GM19468 (cell line): Measurements from ENCODE around the gene ETFDH.
A peak's percentile ranks its signal among the peaks of the same experiment; 100 is the strongest.
"Not testable (repeated sequence)": the region's sequence is repeated elsewhere in the genome, so short reads cannot be mapped to it uniquely, and the experiment has no call there.

Experiments used
- ATAC-seq: cut with Tn5 transposase; IDR thresholded peaks from one replicate; pipeline ENCODE4 v1.9.1; 2021; ENCODE audit warnings: mild to moderate bottlenecking, moderate library complexity, moderate number of reproducible peaks; ENCODE audit not compliant: unreplicated experiment; ENCODE audit errors: extremely low read depth

Gene ETFDH

GRCh38 chr4:158671915-158672806 lies at the start of gene ETFDH:
TSS of gene ETFDH (plus strand) at chr4:158672296. CDS start at chr4:158672457, 161 bp downstream.
- peak; percentile 87 for ATAC-seq

- ATAC-seq: peak; percentile 73
These were observed 47.1 kb upstream of the ETFDH start for GRCh38 chr4:158624889-158625478.

GRCh38 chr4:158625544-158625943 lies 46.6 kb upstream of the ETFDH start:
- no peak for ATAC-seq

- ATAC-seq: no peak
These were observed 41.2 kb upstream of the ETFDH start for GRCh38 chr4:158630893-158631292.

GRCh38 chr4:158636619-158637018 lies 35.5 kb upstream of the ETFDH start:
- ATAC-seq: no peak

- no peak for ATAC-seq
These were observed 27.7 kb upstream of the ETFDH start for GRCh38 chr4:158644356-158644755.

DNA sequence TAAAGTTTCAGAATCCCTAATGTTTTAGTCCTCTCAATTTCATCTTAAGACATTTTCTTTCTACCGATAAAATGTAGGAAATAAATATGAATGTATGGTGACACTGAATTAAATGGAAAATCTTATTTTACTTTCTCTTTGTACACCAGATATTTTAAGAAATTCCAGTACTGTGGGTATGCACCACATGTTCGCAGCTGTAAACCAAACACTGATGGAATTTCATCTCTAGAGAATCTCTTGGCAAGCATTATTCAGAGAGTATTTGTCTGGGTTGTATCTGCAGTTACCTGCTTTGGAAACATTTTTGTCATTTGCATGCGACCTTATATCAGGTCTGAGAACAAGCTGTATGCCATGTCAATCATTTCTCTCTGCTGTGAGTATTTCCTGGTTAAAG lies 27.3 kb upstream of the ETFDH start:
- no peak for ATAC-seq

DNA sequence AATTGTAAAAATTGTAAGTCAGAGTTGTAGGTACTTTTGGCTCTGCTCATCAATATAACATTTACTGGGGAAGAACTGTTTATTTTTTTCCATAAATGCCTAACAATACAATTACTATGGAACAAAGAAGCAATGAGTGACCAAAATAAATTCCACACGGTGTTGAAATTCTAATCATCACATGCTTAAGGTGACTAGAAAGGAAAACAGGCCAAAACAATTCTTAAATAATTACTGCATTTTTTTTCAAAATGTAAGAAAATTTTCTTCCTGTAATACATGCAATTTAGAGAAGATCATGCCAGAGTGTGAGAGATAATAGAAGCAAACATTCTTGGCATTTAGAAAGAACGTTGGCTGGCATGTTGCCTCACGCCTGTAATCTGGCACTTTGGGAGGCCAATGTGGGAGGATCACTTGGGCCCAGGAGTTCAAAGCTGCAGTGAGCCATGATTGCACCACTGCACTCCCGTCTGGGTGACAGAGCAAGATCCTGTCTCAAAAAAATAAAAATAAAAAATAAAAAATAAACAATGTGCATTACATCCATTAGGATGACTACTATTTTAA lies 22.9 kb upstream of the ETFDH start:
- no peak for ATAC-seq

GRCh38 chr4:158652920-158653319 lies 19.2 kb upstream of the ETFDH start:
- no peak for ATAC-seq

DNA sequence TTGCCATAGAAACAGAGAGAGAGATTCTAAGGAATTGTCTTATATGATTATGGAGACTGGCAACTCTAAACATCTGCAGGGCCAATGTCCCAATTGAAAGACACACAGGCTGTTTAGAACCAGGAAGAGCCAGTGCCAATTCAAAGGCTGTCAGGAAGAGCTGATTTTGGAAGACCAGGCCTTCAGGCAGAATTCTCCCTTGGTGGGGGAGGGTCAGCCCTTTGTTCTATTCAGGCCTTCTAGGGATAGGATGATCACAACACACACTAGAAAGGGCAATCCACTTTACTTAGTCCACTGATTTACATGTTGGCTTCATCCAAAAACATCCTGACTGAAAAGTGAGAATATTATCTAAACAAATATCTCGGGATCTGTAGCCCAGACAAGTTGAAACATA lies 15.7 kb upstream of the ETFDH start:
- ATAC-seq: no peak

- ATAC-seq: no peak
These were observed 14.8 kb upstream of the ETFDH start for GRCh38 chr4:158657291-158657690.

GRCh38 chr4:158663255-158663654 lies 8.8 kb upstream of the ETFDH start:
- not testable (repeated sequence) for ATAC-seq

DNA sequence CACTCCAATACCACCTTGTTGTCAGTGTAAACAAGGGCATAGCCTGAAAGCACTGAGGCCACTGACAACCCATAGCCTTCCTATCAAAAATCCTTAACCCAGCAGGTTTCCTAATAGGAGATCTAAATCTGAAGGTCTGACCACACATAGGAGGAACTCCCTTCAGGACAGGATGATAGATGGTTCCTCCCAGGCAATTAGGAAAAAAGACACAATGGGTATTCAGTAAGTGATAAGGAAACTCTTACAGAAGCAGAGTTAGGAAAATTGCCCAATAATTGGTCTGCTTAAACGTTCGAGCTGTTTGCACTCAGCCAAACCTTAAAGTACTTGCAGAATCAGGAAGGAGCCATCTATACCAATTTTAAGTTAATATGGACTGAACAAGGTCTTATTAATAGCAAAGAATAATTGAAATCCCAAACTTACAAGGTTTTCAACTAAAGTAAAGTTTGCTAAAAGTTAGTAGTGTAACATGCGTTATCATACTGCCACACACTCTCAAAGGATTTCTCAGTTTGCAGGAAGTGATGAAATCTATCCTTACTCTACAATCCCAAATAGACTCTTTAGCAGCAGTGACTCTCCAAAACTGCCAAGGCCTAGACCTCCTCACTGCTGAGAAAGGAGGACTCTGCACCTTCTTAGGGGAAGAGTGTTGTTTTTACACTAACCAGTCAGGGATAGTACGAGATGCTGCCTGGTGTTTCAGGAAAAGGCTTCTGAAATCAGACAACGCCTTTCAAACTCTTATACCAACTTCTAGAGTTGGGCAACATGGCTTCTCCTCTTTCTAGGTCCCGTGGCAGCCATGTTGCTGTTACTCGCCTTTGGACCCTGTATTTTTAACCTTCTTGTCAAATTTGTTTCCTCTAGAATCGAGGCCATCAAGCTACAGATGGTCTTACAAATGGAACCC lies 8.1 kb upstream of the ETFDH start:
- not testable (repeated sequence) for ATAC-seq

DNA sequence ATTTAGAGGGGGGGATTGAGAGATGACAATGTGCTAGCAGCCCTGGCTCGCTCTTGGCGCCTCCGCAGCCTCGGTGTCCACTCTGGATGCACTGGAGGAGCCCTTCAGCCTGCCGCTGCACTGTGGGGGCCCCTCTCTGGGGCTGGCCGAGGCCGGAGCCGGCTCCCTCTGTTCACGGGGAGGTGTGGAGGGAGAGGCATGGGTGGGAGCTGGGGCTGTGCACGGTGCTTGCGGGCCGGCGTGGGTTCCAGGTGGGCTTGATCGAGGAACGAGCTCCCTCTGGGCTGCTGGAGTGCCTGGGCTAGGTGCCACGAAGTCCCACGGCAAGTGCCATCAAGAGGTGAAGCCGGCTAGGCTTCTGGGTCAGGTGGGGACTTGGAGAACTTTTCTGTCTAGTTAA lies 7.3 kb upstream of the ETFDH start:
- ATAC-seq: no peak

- no peak for ATAC-seq
These were observed 5.2 kb upstream of the ETFDH start for GRCh38 chr4:158666892-158667291.

GRCh38 chr4:158667651-158668198 lies 4.4 kb upstream of the ETFDH start:
- no peak for ATAC-seq

DNA sequence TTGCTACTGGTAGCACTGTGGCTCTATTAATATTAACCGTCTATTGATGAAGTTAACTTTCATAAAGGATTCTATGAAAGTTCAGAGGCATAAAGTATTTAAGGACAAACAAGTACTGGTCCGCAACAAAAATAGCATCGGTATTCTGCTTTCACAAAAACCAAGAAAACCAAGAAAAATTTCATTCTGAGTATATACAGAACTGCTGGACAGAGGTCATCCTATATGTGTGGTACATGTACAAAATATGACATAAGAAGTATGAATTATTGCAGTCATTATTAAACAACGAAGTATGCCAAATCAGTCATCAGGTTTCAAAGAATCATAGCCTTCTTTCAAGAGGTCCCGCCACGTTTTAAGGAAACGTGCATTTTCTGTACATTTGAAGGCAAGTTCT lies 2.8 kb upstream of the ETFDH start:
- ATAC-seq: no peak

DNA sequence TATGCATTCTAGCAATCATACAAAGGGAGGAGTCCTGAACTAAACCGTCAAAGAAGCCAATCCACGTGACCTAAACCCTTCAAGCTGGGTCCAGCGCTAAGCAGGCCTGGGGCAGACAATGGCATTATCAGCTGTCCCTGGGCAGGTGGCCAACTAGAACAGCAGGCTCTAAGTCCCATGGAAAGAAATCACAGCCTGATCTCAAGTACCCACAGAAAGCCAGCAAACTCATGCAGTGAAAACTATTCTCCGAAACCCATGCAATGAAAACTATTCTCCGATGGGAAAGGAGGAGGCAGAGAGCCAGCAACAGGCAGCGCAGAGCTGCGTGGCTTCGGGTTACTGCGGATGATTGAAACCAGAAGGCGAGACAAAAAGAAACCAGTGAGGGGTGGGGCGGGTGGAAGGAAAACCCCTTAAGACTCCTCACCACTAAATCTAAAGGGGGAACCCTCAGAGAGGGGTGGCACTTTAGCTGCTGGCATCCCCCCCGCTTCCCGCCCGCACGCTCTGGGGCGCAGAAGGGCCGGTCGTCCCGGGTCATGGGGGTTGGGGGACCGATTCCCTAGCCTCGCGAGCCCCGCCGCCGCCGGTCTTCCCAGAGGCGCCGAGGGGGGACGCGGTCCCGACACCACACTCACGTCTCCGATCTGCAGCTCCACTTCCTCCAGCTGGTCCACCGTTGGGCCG lies 976 bp upstream of the ETFDH start:
- peak; percentile 7 for ATAC-seq

GRCh38 chr4:158671665-158671914 lies 506 bp upstream of the ETFDH start, which contains the start of gene C4orf46:
TSS of gene C4orf46 (minus strand) at chr4:158671887. CDS start at chr4:158671801, 86 bp downstream.
- ATAC-seq: no peak

GRCh38 chr4:158673633-158674032 lies 1.5 kb downstream of the ETFDH start:
- no peak for ATAC-seq
